AG08395 (cell line): ENCODE measurements around the gene BMX.

ENCODE experiments used
- DNase-seq: peaks from one replicate; pipeline ENCODE4 v3.0.0; 2012; ENCODE audit warnings: mixed read lengths, low spot score

BMX gene

GRCh38 chrX:15500497-15500966 is at the start of gene BMX:
TSS of gene BMX (plus strand) at chrX:15500807. CDS start at chrX:15508354, 7,547 bp downstream.
- no peak for DNase-seq

- no peak for DNase-seq
Measured at GRCh38 chrX:15451913-15452312, 48.7 kb upstream of the BMX start.

- DNase-seq = no peak
Measured at GRCh38 chrX:15464704-15465103, 35.9 kb upstream of the BMX start.

DNA sequence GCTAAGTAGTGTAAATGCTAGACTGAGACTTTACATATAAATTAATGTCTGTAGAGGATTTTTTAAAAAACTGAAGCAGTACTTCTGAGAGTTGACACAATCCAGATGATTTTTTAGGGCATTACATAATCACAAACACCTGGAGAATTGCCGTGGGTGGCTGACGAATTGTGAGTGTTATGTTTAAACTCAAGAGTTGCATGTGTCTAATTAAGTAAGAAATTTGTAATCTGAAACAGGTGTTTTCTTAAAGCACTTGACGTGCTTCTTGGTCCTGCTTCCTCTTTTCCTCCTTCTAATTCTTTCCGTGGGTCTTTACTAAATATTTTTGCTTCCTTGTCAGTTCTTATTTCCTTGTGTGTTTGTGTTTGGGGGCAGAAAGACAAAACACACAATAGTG is 35.3 kb upstream of the BMX start:
- no peak for DNase-seq

DNA sequence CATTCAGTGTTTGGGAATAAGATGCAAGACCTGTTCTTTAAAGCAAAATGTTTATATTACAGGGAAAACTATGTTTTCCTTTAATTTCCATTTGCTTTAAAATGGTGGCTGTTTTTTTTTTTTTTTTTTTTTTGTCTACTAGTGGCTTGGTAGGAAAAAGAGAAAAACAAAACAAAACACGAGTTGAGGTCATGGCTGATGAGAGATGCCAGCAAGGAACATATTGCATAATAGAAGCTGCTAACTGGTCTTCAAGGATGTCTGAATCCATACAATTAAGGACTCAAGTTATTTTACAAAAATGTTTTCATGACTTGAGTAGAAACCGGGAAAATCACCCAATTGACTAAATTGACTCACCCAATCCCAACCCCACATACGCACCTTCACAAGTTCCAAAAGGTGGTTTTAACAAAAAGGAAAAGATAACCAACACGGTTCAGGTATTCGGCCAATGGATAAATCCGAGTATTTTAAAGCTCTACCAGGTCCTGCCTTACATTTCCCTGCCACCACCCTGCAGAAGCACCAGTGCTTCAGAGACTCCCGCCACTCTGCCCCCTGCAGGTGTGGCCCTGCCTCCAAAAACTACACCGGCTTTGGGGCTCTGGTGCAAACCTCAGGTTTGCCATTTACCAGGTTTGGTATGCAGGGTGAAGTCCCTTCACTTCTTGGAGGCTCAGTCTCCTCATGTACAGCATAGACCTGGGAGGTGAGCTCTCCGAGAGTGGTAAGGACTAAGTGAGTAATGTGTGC is 34.5 kb upstream of the BMX start:
- DNase-seq = no peak

DNA sequence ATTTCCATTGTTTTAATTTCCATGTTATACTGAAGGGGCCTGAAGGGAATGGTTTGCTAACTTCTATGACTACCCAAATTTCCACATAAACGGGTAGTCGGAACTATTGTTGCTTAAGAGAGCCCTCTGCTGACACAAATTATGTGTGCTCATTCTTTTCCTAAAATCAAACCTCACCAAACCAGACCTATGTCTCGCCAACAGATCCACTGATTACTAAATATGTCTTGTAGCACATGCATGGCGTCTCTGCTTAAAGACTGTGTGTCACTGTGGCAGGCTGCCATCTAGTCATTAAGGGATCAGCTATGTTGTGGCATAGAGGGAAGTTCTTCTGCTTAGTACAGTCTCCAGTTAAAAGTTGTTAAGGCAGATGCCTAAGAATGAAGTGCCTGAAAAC is 32.6 kb upstream of the BMX start:
- DNase-seq = peak; percentile 53

- DNase-seq = no peak
Measured at GRCh38 chrX:15469613-15470012, 31.0 kb upstream of the BMX start.

- DNase-seq = peak; percentile 60
Measured at GRCh38 chrX:15471028-15471427, 29.6 kb upstream of the BMX start.

- DNase-seq = no peak
Measured at GRCh38 chrX:15472531-15472930, 28.1 kb upstream of the BMX start.

DNA sequence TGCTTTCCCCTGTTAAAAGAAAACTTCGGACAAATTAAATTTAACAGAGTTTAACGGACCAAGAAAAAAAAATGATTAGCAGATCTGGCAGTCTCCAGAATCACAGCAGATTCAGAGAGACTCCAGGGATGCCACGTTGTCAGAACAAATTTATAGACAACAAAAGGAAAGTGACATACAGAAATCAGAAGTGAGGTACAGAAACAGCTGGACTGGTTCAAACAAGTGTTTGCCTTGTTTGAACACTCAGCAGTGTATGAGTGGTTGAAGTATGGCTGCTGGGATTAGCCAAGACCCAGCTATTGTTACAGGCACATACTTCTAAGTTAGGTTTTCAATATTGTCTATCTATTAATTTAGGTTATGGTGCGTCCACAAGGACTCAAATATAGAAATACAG is 26.6 kb upstream of the BMX start:
- no peak for DNase-seq

- no peak for DNase-seq
Measured at GRCh38 chrX:15475021-15475420, 25.6 kb upstream of the BMX start.

GRCh38 chrX:15475486-15475885 is 25.1 kb upstream of the BMX start:
- DNase-seq = no peak

DNA sequence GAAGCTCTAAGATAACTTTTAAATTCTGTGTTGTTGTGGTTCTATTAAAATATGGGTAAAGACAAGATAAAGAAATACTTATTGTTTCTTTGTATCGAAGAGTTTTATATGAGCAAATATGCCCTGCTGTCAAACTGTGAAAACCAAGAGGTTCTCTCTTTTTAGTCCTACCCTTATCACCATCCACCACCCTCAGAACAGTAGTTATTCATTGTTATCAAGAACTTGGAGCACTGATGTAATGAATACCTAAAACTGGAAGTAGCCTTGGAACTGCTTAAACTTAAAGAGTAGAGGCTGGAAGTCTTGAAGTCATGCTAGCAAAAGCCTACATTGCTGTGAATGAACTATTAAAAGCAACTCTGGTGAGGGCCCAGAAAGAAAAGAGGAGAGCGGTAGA is 16.7 kb upstream of the BMX start:
- DNase-seq = no peak

DNA sequence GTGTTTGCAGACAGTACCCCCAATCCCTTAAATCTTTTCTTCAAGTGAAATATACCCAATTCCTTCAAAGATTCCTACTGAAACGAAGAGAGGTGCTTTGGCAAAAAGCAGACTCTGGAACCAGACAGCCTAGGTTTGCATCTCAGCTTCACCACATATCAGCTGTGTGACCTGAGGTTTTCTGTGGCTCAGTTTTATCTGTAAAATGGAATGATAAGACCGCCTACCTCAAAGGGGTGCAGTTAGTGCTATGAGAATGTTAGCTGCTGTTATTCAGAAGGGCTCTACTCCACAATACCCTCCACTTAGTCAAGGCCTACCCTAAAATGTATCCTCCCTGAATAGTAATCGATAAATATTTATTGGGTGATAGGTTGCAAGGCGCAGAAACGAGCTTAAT is 8.1 kb upstream of the BMX start:
- DNase-seq = no peak

DNA sequence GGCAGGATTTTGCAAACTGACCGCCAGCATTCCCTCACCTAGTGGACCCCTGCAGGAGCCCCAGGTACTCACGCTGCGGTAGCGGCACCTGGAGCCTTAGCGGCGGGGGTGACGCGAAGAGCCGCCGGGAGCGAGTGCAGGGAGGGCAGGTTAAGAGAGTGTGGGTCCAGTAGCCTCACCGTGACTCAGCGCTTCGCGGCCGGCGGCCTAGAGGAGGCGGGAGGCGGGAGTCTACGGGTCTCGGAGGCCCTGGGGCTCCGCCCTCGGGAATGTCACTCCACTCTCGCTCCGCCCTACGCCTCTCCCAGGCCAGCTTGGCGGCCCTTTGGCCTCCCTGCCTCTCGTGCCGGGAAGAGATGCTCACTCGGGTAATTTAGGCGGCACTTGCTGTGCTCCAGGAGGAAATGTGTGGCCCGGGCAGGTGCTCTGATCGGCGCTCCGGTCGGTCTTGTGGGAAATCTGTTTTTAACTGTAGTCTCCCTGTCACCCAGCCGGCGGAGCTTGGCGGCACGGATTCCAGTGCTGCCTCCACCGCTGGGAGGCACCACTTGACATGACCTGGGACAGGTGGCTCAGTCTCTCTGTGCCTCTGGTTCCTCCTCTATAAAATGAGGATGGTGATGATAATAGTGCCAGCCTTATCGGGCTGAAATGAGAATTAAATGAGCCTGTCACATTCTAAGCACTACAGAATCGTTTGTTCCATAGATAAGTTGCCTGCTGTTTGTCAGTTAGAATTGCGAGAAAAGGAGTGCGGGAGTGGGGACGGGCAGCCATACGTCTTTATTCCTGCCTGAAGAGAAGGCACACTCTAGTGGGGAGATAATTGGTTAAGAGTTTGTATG is 7.3 kb upstream of the BMX start, which contains the start of gene PIR:
Gene PIR, minus strand, starts transcription at position 216 of the 845 bp plus-strand sequence. CDS start 2,076 bp downstream, outside the sequence.
- DNase-seq = peak; percentile 87

DNA sequence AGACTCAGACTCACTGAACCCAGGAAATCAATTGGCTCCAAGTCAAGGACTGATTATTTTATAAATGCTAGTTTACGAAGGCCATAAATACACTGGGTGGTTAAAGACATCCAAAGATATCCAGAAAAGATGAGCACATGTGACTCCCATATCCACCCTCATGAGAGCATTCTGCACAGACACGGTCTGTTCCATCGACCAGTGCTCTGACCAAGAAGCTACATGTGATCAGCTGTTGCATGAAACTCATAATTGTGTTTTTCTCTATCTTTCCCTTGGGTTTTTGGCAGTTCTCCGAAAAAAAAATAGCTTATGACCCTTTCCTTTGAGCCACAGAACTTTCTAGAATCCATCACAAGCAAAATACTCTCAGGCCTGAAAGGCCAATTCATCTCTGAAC is 4.8 kb upstream of the BMX start:
- DNase-seq = no peak

- no peak for DNase-seq
Measured at GRCh38 chrX:15496824-15497223, 3.8 kb upstream of the BMX start.

DNA sequence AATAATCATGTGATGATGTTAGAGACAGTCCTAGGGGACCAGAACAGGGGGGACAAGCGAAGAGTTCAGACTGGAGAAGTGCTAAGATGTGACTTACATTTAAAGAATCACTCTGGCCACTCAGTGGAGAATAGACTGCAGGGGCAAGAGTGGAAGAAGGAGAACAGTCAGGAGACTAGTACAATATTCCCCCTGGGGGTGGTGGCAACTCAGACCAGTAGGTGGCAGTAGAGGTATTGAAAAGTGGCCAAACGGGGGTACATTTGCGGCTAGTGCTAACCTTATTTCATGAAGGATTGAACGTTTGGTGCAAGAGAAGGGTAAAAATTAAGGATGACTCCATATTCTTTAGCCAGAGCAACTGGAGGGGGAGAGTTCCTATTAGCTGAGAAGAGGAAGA is 2.7 kb upstream of the BMX start:
- DNase-seq = peak; percentile 65

DNA sequence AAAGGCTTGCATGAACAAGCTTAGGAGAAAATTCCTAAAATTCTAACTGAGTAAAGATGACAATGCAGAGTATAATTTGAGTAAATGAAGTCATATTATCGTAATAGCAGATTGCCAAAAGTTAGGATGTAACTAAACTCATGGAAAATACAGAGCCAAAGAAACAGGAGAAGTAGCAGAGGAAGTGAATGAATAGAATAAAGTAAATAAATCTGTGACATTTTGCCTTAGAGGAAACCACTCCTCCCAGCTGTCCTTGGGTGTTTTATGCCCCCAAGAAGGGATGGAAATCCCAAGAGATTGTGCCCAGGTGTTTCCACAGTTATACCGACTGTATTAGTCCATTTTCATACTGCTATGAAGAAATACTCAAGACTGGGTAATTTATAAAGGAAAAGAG is 1.9 kb upstream of the BMX start:
- DNase-seq = no peak

DNA sequence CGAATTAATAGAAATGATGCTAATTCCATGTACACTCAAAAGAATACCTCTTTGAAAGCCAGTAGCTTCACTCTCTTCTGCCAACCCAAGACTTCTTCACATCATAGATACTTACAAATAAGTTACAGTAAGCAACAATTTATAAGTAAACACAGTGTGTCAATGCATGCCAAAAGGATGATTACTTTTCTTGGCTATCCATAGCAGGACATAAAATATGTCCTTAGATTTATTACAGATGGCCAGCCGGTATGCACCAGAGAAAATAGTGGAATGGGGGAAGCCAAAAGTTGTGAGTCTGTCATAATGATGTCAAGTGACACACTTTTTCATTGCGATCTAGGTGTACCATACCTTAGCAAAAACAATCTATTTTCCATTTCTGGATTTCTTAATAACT is 631 bp upstream of the BMX start:
- DNase-seq = no peak

- DNase-seq = no peak
Measured at GRCh38 chrX:15501506-15501905, 899 bp downstream of the BMX start.

DNA sequence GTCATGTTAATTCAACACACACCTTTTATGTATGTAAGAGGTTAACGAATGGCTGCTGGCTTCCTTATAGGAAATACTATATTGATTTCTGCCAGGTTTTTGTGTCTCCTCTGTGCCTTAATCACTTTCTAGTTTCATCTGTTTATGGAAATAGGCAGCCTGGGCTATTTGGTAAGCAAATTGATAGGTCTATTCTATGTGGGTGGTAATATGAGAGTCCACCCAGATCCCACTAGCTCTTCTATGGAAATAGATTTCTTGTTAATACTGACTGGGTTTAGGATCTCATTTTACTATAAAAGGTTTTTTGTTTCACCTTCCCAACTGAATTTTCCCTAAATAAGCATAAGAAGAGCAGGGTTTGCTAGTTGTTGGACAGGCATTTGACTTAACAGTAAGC is 4.1 kb downstream of the BMX start:
- DNase-seq = no peak

DNA sequence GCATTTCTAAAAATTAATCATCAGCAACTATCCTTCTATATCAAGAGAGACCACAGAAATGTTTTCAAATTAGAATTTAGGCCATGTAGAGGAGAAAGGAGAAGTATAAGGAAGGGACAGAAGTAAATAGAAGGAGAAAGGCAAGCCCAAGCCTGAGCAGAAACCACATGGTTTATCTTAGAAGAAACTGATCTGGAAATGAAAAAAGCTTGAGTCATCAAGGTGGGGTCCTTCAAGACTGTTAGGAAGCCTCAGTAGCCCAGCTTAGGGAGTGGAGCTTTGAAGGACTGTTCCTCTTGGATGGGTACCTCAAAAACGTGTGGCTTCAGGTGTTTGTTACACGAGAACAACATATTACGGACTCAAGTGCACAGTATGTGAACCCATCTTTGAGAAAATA is 4.5 kb downstream of the BMX start:
- no peak for DNase-seq
